Stimulated activated naive CD8-positive, alpha-beta T cell treated with anti-CD3 and anti-CD28 coated beads, Interleukin-15, Interleukin-2, amounts not matched to agents 100 U/mL and 50 U/mL, for 24 hours (primary cell): ENCODE data around the gene PCSK7.

Experiments used
- ATAC-seq: fragments of 150-1000 bp; cut with Tn5 transposase; one replicate; pipeline ENCODE4 v1.10.0; 2021
- DNase-seq: peaks from one replicate; pipeline ENCODE4 v3.0.0; 2021

Gene PCSK7

GRCh38 chr11:117154468-117154867 lies 77.4 kb downstream of the PCSK7 start:
- ATAC-seq: no peak
- no peak for DNase-seq
